ENCODE measurements around the gene MCM5.
"Not testable (repeated sequence)": the region's sequence is repeated elsewhere in the genome, so short reads cannot be mapped to it uniquely, and the experiment has no call there.

The MCM5 gene

DNA sequence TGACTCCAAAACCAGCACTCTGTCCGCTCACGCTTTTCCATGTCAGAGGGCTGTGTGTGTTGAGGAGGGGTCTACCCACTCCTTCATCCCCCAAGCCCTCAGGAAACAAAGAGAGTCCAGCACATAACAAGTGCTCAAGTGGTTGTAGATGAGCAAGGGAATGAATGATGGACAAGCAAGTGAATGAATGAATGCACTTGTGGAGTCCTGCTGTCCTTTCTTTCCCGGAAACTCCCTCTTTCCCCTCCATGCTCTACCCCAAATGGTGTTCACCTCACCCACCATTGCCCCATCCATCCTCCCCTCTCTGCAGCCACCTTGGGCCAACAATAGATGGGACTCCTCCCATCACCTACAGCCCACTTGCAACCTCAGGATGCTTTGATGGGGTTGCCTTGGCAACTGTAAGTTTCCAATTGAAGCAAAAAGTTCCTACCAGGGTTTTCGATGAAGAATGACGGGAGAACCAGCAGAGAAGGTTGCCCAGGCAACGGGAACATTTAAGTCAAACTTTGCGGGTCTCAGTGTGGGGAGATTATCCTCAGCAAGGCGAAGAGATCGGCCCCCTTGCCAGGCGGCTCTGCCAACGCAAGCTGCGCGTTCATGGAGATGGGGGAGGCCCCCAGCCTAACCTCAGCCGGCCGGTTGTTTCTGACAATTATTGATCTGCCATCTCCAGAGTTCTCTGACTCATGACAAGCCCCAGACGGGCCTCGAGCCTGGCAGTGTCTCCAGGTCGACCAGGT lies 51.1 kb downstream of the MCM5 start:
- no peak for DNase-seq (ENCODE audit: low read depth in 2 of 2, low spot score in 1 of 2)

DNA sequence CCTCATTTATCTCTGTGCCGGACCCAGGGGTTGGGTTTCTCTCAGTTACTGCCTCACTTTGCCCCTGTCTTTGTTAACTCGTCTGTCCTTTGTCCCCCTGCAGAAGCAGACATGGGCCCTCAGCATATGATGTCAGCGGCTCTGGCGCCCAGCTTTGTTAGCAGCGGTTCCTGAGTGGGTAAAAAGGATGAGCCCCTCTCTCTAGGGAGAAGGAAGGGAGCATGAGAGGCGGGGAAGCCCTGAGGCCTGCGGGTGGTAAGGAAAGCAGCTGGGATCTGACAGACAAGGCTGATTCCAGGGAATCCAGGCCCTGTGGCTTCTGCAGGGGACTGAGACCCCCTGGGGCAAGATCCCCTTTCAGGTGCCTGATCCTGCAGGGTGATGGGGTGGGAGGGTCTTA lies 51.7 kb downstream of the MCM5 start:
- no peak for DNase-seq (ENCODE audit: low read depth in 2 of 2, low spot score in 1 of 2)

DNA sequence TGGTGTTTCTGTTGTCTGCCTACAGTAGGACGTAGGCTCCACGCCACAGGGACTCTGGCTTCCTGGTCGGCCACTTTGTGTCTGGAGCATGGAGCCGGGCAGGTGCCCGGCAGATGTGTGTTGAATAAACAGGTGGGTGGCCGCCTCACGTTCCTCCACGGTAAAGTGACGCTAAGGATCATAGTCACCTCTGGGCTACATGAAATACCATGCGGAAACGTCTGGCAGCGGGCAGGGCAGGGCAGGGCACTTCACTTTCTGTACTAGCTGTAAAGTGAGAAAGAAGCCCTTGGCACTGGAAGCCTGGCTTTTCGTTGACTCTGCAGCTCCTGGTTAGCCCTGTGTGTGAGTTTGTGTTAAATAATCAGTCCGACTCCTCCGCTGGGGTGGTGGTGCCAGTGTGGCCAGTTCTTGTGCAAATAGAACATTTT lies 52.4 kb downstream of the MCM5 start:
- no peak for DNase-seq (ENCODE audit: low read depth in 2 of 2, low spot score in 1 of 2)

DNA sequence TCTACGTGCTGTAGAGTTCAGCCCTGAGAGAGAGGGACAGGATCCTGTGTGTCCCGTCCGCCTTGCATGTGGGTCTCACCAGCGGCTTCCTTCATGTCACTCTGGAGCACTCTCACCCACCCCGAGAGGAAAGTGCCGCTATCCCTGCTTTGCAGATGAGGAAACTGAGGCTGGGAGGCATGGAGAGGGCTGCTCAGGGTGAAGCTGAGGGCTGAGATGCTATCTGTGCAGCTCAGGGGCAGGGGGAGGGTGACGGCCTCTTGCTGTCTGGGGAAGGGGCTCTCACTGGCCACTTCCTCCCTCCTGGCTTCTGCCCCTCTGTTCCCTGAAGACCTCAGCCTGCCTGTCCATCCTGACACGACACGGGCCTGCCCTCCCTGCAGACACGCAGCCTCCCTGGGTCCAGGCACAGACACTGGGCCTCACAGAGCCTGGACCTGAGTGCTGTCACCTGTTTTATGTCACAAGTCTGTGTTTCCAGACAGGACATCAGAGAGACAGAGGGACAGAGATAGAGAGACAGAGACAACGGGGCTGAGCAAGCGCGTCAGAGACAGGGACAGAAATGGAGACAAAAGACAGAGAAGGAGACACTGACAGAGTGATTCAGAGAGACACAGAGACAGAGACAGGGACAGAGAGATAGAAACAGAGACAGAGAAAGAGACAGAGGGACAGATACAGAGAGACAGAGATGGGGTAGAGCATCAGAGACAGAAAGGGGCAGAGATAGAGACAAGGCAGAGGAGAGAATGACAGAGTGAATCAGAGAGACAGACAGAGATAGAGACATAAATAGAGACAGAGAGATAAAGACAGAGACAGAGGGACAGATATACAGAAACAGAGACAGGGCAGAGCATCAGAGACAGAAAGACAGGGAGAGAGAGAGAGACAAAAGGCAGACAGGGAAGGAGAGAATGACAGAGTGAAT lies 53.1 kb downstream of the MCM5 start:
- no peak for DNase-seq (ENCODE audit: low read depth in 2 of 2, low spot score in 1 of 2)

DNA sequence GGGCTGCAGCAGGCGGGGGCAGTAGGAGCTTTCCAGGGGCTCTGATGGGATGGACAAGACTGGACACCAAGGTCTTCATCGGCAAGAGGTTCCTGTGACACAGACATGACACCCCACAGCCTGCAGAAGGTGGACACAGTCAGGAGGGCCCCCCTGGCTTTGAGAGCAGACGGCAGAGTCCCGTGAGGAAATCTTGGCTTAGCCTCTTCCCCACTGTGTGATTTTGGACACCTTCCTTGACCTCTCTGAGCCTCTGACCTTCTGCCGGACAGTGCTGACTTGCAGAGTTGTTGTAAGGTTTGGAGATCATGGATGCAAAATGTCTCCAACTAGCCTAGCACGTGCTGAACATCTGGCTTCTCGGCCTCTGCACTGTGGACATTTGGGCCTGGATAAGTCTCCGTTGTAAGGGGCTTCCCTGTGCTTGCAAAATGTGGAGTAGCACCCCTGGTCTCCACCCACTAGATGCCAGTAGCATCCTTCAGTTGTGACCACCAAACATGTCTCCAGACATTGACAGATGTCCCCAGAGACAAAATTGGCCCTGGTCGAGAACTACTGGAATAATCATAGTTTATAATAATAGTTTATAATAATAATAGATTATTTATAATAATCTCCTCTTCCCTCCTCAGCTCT lies 54.6 kb downstream of the MCM5 start:
- DNase-seq (ENCODE audit: low read depth in 2 of 2, low spot score in 1 of 2), result no peak

DNA sequence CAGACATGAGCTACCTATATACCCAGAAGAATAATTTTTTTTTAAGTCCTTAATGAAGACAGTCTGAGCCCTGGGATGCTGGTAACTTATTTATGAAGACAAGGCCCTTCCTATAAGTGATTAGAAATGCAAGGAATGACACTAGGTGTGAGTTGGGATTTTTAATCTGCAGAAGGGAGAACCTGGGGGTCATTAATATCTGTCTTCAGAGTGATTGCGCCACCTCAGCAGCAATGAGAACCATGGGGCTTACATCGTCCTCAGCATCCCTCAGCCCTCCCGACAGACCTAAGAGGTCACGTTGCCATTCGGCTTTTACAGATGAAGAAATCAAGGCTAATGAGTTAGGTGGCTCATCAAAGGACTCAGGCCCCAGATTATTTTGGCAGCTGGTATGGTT lies 55.6 kb downstream of the MCM5 start:
- no peak for DNase-seq (ENCODE audit: low read depth in 2 of 2, low spot score in 1 of 2)

DNA sequence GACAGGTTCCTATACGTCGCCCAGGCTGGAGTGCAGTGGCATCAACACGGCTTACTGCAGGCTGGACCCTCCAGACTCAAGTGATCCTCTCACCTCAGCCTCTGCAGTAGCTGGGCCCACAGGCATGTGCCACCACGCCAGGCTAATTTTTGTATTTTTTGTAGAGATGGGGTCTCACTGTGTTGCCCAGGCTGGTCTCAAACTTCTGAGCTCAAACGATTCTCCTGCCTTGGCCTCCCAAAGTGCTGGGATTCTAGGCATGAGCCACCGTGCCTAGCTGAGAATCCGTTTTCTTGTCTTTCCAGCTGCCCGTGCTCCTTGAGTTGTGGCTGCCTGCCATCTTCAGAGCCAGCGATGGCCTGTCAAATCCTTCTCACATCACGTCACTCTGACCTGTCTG lies 56.8 kb downstream of the MCM5 start:
- no peak for DNase-seq (ENCODE audit: low read depth in 2 of 2, low spot score in 1 of 2)

DNA sequence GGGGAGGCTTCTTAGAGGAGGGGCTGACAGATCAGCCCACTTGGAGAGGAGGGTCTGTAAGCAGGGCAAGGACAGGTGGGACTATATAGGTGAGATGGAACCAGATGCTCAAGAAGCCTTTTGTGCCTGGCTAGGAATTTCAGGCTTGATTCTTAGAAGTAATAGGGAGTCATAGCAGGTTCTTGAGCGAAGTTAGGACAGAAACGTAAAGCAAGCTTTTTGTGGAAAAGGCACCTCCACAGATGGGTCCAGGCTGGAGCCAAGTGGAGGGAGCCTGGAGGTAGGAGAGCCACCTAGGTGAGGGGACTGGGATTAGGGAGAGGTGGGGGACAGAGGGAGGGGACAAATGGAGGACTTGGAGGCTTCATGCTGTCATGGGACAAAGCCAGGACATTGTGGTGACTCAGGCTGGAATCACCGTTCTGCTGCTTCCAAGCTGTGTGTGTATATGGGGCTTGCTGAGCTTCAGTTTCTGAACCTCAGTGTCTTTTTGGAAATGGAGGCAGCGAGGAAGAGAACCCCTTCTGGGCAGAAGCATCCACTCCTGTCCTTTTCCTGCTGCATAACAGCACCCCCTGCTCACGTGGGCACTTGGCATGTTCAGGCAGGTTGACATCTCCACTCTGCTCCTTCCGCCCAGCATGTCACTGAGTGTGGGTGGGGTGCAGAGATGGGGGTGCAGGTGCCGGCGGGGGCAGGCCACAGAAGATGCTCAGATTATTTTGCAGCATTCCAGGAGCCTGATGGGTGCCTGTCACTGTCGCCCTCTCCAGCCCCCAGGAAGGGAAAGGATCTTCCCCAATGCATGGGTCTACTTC lies 58.0 kb downstream of the MCM5 start:
- no peak for DNase-seq (ENCODE audit: low read depth in 2 of 2, low spot score in 1 of 2)

DNA sequence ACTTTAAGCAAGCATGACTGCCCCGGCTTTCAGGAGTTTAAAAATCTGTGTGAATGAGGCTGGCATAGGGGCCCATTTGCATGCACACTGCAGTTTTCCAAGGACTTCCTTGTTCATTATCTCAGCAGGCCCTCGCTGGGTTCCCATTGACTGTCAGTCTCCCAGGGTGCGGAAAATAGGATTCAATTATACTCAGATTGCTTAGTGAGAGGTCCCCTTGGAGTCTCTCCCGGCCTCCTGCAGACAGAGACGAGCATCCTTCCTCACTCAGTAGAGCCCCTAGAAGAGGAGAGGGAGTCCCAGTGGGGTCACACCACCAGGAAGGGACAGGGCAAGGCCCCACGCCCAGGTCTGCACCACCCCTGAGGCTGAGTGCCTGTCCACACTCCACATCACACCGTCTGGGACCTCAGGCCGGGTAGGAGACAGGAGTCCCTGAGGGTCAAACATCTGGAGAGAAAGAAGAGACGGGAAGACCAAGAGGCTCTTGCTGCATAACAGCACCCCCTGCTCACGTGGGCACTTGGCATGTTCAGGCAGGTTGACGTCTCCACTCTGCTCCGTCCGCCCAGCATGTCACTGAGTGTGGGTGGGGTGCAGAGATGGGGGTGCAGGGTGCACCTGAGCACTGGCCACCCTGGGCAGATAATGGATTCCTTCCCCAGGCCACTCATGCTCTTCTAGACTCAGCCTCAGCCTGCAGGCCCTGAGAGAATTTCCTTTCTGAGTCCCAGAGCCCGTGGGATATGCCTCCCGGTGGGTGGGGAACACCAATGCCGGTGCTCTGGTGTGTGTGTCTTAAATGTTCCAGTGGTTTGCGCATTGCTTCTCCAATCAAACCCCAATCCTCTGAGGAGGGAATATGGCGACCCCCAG lies 58.8 kb downstream of the MCM5 start:
- no peak for DNase-seq (ENCODE audit: low read depth in 2 of 2, low spot score in 1 of 2)

DNA sequence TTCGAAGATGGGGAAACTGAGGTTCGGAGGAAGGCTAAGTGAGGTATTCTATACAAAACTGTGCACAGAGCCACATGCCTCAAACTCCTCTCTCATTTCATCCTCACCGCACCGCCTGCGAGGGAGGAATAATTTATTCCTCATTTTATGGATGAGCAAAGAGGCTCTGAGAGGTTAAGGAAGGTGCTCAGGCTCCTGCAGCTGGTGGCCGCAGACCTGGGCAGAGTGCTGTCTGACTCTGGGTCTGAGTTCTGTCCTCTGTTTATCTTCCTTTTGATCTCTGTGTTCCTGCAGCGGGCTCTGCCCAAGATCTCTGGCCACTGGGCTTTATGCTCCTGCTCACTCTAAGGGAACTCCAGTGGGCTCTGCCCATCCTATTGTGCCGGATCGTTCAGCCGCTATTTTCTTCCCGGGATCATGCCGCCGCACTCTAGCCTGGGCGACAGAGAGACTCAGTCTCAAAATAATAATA lies 59.5 kb downstream of the MCM5 start:
- DNase-seq (ENCODE audit: low read depth in 2 of 2, low spot score in 1 of 2), result no peak

DNA sequence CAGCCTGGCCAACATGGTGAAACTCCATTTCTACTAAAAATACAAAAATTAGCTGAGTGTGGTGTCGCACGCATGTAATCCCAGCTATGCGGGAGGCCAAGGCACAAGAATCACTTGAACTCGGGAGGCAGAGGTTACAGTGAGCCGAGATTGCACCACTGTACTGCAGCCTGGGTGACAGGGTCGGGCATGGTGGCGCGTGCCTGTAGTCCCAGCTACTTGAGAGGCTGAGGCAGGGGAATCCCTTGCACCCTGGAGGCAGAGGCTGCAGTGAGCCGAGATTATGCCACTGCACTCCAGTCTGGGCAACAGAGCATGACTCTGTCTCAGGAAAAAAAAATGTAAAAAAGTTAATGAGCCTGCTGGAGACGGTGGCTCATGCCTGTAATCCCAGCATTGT lies 60.0 kb downstream of the MCM5 start:
- DNase-seq (ENCODE audit: low read depth in 2 of 2, low spot score in 1 of 2), result not testable (repeated sequence)

DNA sequence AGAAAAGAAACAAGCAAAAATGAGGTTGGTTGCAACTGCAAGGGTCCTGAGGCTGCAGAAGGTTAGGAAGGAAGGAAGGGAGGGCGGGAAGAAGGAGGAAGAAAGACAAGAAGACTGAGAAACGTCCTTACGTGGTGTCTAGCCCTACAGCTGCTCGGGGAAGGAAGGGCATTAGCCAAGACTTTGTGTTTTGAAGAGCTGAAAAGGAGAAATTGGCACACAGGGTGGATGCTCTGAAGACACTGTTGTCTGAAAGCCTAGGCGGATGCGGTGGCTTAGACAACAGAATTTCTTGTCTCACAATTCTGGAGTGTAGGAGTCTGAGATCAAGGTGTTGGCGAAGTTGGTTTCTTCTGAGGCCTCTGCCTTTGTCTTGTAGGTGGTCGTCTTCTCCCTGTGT lies 60.7 kb downstream of the MCM5 start:
- no peak for DNase-seq (ENCODE audit: low read depth in 2 of 2, low spot score in 1 of 2)

DNA sequence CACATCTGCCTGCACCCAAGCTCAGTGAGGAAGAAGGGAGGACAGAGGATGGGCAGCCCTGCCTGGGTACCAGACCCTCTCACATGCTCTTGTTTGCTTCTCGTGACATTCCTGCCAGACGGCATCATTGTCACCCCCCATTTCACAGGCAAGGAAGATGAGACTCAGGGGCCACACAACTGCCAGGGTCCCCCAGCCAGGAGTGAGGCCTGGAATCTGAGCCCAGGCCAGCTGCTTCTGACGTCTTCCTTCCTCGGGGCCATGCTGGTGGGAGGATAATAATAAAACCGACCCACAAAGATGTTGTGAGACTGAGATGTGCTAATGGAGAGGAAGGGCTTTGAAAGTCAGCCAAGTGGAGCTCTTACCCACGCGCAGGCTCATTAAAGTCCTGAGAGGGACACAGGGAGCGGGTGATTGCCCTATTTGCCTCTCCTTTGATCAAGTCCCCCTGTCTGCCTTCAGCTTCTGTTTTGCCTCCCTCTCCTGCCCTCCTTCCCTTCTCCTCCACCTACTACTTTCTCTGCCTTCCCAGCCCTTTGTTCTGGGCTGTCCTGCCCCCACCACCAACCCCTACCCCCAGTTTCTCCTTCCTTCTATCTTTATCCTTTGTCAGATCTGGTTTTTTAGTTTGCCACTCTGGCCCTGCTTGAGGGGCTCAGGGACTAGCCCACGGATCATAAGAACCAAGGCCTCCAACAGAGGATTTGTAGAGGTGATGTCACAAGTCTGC lies 62.7 kb downstream of the MCM5 start:
- no peak for DNase-seq (ENCODE audit: low read depth in 2 of 2, low spot score in 1 of 2)

DNA sequence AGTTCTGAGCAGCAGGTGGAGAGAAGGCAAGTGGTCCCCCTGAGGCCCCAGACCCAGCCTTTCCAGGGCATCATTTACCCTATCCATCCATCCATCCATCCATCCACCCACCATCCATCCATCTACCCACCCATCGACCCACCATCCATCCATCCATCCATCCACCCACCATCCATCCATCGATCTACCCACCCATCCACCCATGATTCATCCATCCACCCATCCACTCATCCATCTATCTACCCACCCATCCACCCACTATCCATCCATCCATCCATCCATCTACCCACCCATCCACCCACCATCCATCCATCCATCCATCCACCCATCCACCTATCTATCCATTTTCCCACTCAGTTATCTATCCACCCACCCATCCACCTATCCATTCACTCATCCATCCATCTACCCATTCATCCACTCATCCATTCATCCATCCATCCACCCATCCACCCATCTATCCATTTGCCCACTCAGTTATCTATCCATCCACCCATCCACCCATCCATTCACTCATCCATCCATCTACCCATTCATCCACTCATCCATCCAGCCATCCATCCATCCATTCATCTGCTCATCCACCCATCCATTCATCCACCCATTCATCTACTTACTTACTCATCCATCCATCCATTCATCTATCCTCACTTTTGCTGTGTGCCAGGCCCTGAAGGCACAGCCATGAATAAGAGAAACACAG lies 63.4 kb downstream of the MCM5 start:
- DNase-seq (ENCODE audit: low read depth in 2 of 2, low spot score in 1 of 2), result no peak

DNA sequence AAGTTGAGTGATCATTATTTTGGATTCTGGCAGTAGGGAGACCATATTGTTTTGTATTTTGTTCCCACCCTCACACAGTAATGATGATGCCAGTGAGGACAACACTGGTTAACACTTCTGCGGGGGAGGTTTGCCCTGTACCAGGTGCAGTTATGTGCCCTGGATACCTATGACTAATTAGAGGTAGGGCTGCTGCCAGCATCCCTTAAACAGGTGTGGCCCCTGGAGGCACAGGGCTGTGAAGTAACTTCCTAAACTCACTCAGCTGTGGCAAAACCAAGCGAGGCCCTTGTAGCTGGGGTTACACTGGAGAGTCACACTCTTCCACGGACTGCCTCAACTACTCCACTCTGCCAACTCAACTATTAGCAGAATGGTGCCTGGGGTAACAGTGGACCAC lies 64.5 kb downstream of the MCM5 start:
- no peak for DNase-seq (ENCODE audit: low read depth in 2 of 2, low spot score in 1 of 2)

DNA sequence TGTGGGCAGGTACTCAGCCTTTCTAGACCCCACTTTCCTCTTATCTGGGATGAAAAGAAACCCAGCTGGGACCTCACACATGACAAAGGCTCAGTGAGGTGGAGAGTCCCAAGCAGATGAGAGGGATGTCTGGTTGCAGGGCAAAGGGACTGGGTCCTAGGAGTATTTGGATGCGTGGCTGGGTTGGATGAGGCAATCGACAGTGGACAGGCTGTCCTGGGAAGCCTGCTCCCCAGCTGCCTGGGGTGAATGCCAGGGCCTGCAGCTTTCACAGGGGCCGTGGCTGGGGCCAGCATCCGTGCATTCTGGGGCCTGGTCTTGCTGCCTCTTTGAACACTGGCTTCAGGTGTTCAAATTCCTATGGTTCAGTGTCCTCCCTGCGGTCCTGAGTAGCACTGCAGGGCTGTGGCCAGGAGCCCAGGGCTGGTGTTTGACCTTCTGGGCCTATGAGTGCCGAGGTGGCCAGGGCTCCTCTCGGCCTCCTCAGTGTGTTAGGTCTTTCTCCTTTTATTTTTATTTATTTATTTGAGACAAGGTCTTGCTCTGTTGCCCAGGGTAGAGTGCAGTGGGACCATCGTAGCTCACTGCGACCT lies 65.3 kb downstream of the MCM5 start:
- no peak for DNase-seq (ENCODE audit: low read depth in 2 of 2, low spot score in 1 of 2)

DNA sequence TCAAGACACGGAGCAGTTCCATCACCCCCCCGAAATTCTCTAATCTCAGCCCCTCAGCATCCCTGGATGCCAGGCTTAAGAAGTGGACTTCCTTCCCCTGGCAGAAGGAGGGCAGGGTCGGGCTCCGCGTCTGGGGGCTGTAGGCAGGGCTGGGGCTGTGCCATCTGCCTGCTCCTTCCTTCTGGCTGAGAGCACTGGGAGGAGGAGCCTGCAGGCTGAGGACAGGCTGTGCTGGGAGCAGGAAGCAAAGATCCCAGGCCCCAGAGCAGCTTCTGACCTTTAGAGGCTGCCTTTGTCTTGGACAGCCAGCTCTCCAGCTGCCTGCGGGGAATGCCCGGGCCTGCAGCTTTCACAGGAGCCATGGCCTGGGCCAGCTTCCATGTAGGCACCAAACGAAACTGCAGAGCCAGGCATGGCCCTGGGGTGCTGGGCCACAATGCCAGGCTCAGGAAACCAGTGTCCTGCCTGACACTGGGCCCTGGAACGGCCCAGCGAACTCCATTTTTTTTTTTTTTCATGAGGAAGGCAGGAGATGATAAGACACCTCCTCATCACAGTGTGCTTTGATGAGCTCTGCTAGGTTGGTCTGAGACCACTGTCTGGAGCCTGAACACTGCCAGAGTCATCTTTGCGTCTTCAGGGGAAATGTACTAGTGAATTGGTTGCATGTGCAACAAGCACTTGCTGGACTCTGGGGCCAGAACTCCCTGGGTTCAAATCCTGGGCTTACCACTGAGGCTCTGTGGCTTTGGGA lies 67.9 kb downstream of the MCM5 start:
- no peak for DNase-seq (ENCODE audit: low read depth in 2 of 2, low spot score in 1 of 2)

DNA sequence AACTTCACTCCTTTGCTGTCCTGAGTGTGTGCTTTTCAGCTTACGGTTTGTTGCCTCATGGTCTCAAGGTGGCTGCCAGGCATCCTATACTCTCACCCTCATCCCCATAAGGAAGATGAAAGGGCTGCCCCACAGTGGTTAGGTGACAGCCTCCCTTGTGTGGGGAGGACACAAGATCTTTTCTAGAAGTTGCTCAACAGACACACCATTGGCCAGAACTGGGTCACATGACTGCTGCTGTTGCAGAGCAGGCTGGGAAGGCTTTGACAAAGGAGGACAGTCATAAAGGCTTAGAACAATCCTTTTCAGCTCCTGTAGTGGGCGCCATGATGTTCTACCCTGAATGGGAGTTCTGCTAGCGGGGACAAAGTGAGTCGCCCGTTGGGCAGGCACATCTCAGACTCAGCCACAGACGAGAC lies 71.0 kb downstream of the MCM5 start:
- DNase-seq (ENCODE audit: low read depth in 2 of 2, low spot score in 1 of 2), result no peak

All from stimulated activated CD8-positive, alpha-beta memory T cell treated with anti-CD3 and anti-CD28 coated beads, Interleukin-4, amount 100 ng/mL, for 4 hours (primary cell).